OCI-LY7 (cell line): Measurements from ENCODE around the gene FOXK1. TPM values are rescaled to one million over a fixed set of nuclear protein-coding genes. Genes with fewer than 3 reads are reported as not detected.

Source experiments
- BruUV-seq: library from RNA; stranded (reverse); fragments of 400-500 nt; replicated peaks from 2 replicates; lab custom pipeline; 2021; lab: Mats Ljungman, UMichigan
- CTCF ChIA-PET: fragments of 300-600 bp; sonication (Branson Sonifier 250); formaldehyde crosslinking; loops from one replicate; lab custom pipeline; 2022; ENCODE audit warnings: antibody characterized with exemption; ENCODE audit not compliant: unreplicated experiment; lab: Charles Lee
- POLR2A ChIA-PET: fragments of 300-600 bp; sonication (Branson Sonifier 250); formaldehyde crosslinking; loops from one replicate; lab custom pipeline; 2022; ENCODE audit warnings: antibody characterized with exemption; lab: Charles Lee
- DNase-seq: peaks from one replicate; pipeline ENCODE4 v3.0.0-alpha.2; 2015; ENCODE audit warnings: low spot score
- H2AFZ ChIP-seq: fragments of 200-600 bp; sonication (generic), shearing (Covaris generic); 2 replicates; pipeline ENCODE4 v1.6.1; 2014; ENCODE audit warnings: mild to moderate bottlenecking, antibody characterized with exemption, low read length, moderate library complexity
- H3K27ac ChIP-seq: fragments of 200-600 bp; sonication (generic); 2 replicates; pipeline ENCODE4 v1.5.1; 2014; ENCODE audit warnings: mixed run types, low read depth, mild to moderate bottlenecking, moderate library complexity, low read length, inconsistent platforms; ENCODE audit not compliant: poor library complexity, severe bottlenecking
- H3K36me3 ChIP-seq: fragments of 200-600 bp; sonication (generic); 2 replicates; pipeline ENCODE4 v1.6.1; 2014; ENCODE audit warnings: mild to moderate bottlenecking, antibody characterized with exemption, low read length, moderate library complexity, mixed read lengths; ENCODE audit not compliant: insufficient read depth
- H3K4me1 ChIP-seq: fragments of 200-600 bp; sonication (generic); 2 replicates; pipeline ENCODE4 v1.5.1; 2014; ENCODE audit warnings: mild to moderate bottlenecking, low read length; ENCODE audit not compliant: insufficient read depth, poor library complexity, severe bottlenecking
- H3K4me2 ChIP-seq: fragments of 200-600 bp; sonication (generic); 2 replicates; pipeline ENCODE4 v1.6.1; 2014; ENCODE audit warnings: mild to moderate bottlenecking, low read length
- H3K4me3 ChIP-seq: fragments of 200-600 bp; sonication (generic); 2 replicates; pipeline ENCODE4 v1.5.1; 2014; ENCODE audit warnings: mild to moderate bottlenecking, low read depth, low read length; ENCODE audit not compliant: poor library complexity, severe bottlenecking
- H3K79me2 ChIP-seq: fragments of 200-600 bp; sonication (generic); 2 replicates; pipeline ENCODE4 v1.6.1; 2016; ENCODE audit warnings: low read depth, mild to moderate bottlenecking, low read length, moderate library complexity, mixed read lengths; ENCODE audit not compliant: insufficient read depth
- H3K9me2 ChIP-seq: fragments of 200-600 bp; sonication (generic); 2 replicates; pipeline ENCODE4 v1.6.1; 2016; ENCODE audit warnings: mild to moderate bottlenecking, low read length, mixed read lengths; ENCODE audit not compliant: insufficient read depth
- H3K9me3 ChIP-seq: fragments of 200-600 bp; sonication (generic); 2 replicates; pipeline ENCODE4 v1.6.1; 2014; ENCODE audit warnings: mild to moderate bottlenecking, mixed run types, low read length, mixed read lengths
- H4K20me1 ChIP-seq: fragments of 200-600 bp; sonication (generic); 2 replicates; pipeline ENCODE4 v1.6.1; 2014; ENCODE audit warnings: mild to moderate bottlenecking, antibody characterized with exemption, low read length, moderate library complexity, mixed read lengths; ENCODE audit not compliant: insufficient read depth
- CTCF ChIP-seq: fragments of 200-600 bp; sonication (generic); conservative IDR thresholded peaks from 2 replicates; pipeline ENCODE4 v1.5.1; 2014; ENCODE audit warnings: mild to moderate bottlenecking, antibody characterized with exemption, low read length, moderate library complexity, mixed read lengths
- EZH2phosphoT487 ChIP-seq: fragments of 200-600 bp; sonication (generic); IDR thresholded peaks from 2 replicates; pipeline ENCODE4 v1.6.1; 2018; ENCODE audit warnings: low read depth, borderline replicate concordance, mild to moderate bottlenecking, mixed run types, antibody characterized with exemption, low read length, moderate library complexity, mixed read lengths
- intact Hi-C: fragments of 100-400 bp; cut with micrococcal nuclease; formaldehyde crosslinking; loops from one replicate; pipeline ENCODE4 v1.10.0; 2022; ENCODE audit not compliant: unreplicated experiment
- total RNA-seq, 2 experiments: library from RNA; depleted of rRNA in 1 of 2; stranded (reverse); fragments of >200 nt in 1 of 2; shearing (Covaris generic) in 1 of 2; gene quantifications; 2 replicates each; pipeline ENCODE4 v1.2.3, GENCODE V29; 2014 to 2022

FOXK1 gene
- total RNA-seq, 2 experiments from 2014 or later, result 17.3 to 34.5 TPM

GRCh38 chr7:4702961-4703512 lies 20.9 kb downstream of the FOXK1 start:
- TF ChIP-seq EZH2phosphoT487 (no peak), CTCF (no peak)
- no peaks in the 10 kb centered on the region for H3K9me2 ChIP-seq
- BruUV-seq, result no TSS peak
- no peaks in the 10 kb centered on the region for H3K9me3 ChIP-seq
- DNase-seq, result no peak
- H2AFZ ChIP-seq, result no peak overlapping the region
- CTCF ChIA-PET, result no interaction called here
- no peak overlapping the region for H3K27ac ChIP-seq
- peaks cover 7% of the 10 kb centered on the region for H3K4me1 ChIP-seq
- no peaks in the 10 kb centered on the region for H3K36me3 ChIP-seq
- H3K79me2 ChIP-seq, result peaks cover 48% of the 10 kb centered on the region
- no peak overlapping the region for H3K4me2 ChIP-seq
- intact Hi-C loops, result no loop called here
- POLR2A ChIA-PET, result interaction anchor here (0.6 to 0.7 kb wide), 2 partner anchors 224 to 706 kb away, joined by 4 to 6 read pairs; no protein-coding TSS in a partner anchor
- H3K4me3 ChIP-seq, result no peak overlapping the region
- no peaks in the 10 kb centered on the region; the same call in 1 of the 2 replicates for H4K20me1 ChIP-seq

- intact Hi-C loops, result no loop called here
- ChIA-PET POLR2A (no interaction called here), CTCF (no interaction called here)
- no peak overlapping the region for H3K4me3 ChIP-seq
- H3K4me1 ChIP-seq, result peaks cover 7% of the 10 kb centered on the region
- no peaks in the 10 kb centered on the region; the same call in 1 of the 2 replicates for H4K20me1 ChIP-seq
- no peak for TF ChIP-seq EZH2phosphoT487
- TF ChIP-seq CTCF, result no peak
- no peak for DNase-seq
- no TSS peak for BruUV-seq
- no peak overlapping the region for H3K27ac ChIP-seq
- H3K9me2 ChIP-seq, result no peaks in the 10 kb centered on the region
- H3K4me2 ChIP-seq, result no peak overlapping the region
- H3K36me3 ChIP-seq, result no peaks in the 10 kb centered on the region
- no peaks in the 10 kb centered on the region for H3K9me3 ChIP-seq
- no peak overlapping the region for H2AFZ ChIP-seq
- peaks cover 43% of the 10 kb centered on the region for H3K79me2 ChIP-seq
Measured at GRCh38 chr7:4703532-4703931, 21.4 kb downstream of the FOXK1 start.
